HG02759 (cell line): Measurements from ENCODE around the gene KCNMB2.
"Not testable (repeated sequence)": the region's sequence is repeated elsewhere in the genome, so short reads cannot be mapped to it uniquely, and the experiment has no call there.

ENCODE experiments used
- ATAC-seq: cut with Tn5 transposase; IDR thresholded peaks from one replicate; pipeline ENCODE4 v1.9.1; 2021; ENCODE audit warnings: mild to moderate bottlenecking, moderate library complexity; ENCODE audit not compliant: unreplicated experiment

Gene KCNMB2

GRCh38 chr3:178745861-178746655, 209.8 kb downstream of the KCNMB2 start:
- ATAC-seq = not testable (repeated sequence)

GRCh38 chr3:178748874-178749273, 212.6 kb downstream of the KCNMB2 start:
- ATAC-seq = no peak

GRCh38 chr3:178749471-178749870, 213.2 kb downstream of the KCNMB2 start:
- ATAC-seq = no peak

GRCh38 chr3:178750639-178751300, 214.5 kb downstream of the KCNMB2 start:
- ATAC-seq = no peak

- ATAC-seq = no peak
Measured at GRCh38 chr3:178752843-178753242, 216.6 kb downstream of the KCNMB2 start.

DNA sequence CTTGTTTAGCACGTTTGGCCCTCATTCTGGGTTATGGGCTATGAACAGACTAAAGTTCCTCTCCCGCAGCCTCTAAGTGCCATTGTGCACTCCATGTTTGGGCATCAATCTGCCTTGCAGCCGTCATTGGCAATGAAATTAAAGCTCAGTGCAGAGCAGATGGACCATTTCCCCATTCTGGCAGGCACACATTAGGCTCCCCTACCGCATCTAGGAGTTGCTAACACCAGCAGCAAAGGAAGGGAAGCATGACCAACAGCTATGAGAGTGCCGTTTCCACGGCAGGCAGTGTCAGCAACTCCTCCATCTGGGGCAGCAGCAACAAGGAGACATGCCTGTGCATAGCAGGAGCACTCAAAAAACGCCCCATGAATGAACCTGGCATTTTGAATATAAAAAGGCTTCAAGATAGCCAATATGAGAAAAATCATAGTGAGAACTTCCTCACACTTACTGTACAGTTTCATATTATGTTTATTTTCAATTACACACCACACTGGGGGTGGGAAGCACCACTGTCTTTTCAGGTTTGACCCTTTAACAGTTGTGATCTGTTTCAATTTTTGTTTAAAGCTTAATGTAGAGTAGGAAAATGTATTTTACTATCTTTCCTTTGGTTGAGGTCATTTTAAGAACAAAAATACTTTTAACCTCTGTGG, 218.7 kb downstream of the KCNMB2 start:
- no peak for ATAC-seq

GRCh38 chr3:178761024-178761423, 224.8 kb downstream of the KCNMB2 start:
- no peak for ATAC-seq

GRCh38 chr3:178761461-178761860, 225.2 kb downstream of the KCNMB2 start:
- no peak for ATAC-seq

DNA sequence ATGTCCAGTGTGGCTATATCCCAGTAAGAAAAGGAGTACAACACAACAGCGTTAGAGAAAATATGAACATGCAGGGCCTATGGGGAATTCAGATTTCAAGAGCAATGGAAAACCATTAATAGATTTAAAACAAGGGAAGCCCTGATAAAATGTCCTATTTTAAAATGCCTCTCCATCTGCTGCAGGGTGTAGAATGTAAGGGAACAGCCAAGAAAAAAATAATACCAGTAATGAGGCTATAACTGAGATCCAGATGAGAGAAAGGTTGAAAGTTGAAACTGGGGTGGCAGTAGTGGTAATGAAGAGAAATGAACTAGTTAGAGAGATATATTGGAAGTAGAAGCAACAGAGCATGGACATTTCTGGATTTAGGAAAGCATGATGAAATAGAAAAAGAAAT, 226.1 kb downstream of the KCNMB2 start:
- no peak for ATAC-seq

GRCh38 chr3:178765472-178765871, 229.2 kb downstream of the KCNMB2 start:
- no peak for ATAC-seq

GRCh38 chr3:178767581-178767980, 231.3 kb downstream of the KCNMB2 start:
- no peak for ATAC-seq

GRCh38 chr3:178768072-178768864, 232.0 kb downstream of the KCNMB2 start:
- peak; percentile 50 for ATAC-seq

DNA sequence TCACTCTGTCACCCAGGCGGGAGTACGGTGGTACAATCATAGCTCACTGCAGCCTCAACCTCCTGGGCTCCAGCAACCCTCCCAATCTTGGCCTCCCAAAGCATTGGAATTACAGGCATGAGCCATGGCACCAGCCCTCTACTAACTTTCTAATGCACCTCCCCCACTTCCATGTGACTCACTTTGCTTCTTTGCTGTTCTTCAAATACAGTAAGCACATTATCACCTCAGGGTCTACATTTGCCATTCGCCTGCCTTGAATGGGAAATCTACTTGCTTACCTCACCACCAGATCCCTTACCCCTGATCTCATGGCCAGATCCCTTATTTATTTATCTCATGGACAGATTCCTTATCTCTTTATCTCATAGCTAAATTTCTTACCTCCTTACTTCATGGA, 235.3 kb downstream of the KCNMB2 start:
- ATAC-seq = no peak

DNA sequence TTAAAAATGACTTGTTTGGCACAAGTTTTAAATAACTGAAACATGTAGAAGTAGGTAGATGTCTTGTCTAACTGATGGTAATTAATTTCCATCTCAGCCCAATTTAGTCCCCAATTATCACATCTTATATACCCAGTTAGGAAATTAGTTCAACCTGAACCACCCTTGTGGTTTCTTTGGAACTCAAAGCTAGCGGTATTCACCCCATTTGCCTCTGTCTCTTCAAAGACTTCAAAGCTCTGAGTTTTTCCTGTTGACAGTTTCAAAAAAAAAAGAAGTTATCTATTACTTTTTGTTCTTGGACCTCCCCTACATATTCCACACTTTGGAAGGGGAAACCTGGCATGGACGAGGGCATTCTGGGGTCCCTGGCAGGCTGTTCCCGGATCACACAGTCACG, 236.5 kb downstream of the KCNMB2 start:
- ATAC-seq = no peak

GRCh38 chr3:178773358-178773757, 237.1 kb downstream of the KCNMB2 start:
- no peak for ATAC-seq

DNA sequence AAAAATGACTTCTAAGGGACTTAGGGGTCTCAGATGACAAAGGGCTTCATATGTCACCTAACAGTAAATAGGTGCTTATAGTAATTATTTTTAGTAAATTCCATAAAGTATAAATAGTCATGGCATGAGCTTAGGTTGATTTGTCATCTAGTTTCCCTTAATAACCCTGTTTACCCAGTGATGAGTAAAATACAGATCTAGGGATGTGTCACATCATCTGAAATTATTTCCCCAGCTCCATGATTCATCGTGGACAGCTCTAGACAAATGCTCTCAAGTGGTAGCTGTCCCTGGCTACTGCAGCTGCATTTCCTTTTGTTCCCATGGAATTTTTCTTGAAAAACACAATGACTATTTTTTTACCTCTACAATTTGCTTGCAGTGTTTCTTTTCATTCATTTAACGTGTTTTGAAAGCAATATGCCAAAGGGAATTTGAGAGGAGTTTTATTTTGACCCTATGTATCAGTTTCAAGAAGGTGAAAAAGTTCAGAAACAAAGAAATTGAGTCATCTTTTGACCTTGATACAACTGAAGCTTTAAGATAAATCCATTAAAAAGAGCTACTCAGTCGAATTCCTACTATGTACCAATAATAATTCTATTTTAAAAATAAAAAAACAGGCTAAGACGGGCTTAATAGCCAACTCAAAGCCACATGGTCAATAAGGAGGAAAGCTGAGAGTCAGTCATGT, 241.6 kb downstream of the KCNMB2 start:
- peak; percentile 56 for ATAC-seq

DNA sequence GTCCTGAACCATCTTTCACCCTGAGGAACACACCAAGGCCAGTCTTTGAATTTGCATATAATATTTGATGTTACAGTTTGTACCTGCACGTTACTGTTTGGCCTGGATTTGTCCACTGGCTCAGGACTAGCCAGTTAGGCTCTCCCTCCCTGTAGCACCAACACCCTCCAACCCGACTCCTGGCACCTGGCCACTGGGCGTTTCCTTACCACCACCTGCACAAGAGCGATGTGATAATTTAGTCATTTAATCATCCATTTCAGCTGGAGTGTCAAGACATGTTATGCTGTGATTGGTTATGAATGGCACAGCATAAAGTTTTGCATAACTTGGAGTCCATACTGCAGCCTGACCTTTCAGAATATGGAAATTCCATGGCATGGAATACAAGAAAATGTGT, 242.4 kb downstream of the KCNMB2 start:
- no peak for ATAC-seq

DNA sequence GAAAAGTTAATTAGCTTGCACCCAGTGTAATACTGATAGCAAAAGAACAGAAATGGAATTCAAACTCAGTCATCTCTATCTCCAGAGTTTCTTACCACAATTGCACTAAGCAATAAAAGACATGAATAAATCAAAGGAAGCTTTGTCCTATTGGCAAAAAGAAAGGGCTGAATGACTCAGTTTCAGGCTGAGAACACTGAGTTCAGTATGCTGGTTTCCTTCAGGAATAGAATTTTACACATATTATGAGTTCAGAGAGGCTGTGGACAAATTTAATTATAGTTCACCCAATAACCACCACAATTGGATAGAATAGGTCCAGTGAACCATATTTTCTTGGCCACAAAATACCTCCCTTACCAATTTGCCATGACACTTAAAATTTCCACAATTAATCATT, 249.7 kb downstream of the KCNMB2 start:
- no peak for ATAC-seq

DNA sequence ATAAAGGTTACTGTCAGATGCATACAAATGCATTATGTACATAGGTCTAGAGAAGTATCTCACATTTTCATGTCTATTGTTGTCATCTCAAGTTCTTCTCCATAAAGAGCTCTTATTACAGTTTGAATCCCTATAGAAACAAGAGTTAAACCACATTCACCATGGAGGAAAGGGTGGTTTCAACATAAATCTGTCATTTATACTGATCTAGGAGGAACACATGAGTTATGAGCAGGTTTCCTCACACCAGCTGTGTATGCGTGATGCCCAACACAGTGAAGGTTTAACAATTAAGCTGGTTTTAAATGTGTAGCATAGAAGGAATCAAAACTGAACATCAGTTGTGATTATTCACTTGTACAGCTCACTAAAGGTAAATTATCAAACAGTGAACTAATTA, 251.7 kb downstream of the KCNMB2 start:
- no peak for ATAC-seq

GRCh38 chr3:178794711-178795110, 258.5 kb downstream of the KCNMB2 start:
- ATAC-seq = no peak

DNA sequence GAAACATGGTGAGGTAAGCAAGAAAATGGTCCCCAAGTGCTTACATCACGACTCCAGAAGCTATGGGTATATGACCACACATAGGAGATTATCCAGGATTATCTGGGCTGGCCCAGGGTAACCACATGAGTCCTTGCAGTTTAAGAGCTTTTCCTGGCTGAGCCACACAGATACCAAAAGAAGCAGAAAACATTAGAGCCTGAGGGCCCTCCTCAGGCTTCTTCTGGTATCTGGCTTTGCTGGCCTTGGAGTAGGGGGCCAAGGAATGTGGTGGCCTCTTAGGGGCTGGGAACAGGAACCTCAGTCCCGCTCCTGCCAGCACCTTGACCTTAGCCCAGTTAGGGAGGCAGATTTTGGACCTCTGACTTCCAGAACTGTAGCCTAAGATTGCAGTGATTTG, 259.1 kb downstream of the KCNMB2 start:
- ATAC-seq = no peak
